ENCODE measurements around the gene FAM24A.

The FAM24A gene

DNA sequence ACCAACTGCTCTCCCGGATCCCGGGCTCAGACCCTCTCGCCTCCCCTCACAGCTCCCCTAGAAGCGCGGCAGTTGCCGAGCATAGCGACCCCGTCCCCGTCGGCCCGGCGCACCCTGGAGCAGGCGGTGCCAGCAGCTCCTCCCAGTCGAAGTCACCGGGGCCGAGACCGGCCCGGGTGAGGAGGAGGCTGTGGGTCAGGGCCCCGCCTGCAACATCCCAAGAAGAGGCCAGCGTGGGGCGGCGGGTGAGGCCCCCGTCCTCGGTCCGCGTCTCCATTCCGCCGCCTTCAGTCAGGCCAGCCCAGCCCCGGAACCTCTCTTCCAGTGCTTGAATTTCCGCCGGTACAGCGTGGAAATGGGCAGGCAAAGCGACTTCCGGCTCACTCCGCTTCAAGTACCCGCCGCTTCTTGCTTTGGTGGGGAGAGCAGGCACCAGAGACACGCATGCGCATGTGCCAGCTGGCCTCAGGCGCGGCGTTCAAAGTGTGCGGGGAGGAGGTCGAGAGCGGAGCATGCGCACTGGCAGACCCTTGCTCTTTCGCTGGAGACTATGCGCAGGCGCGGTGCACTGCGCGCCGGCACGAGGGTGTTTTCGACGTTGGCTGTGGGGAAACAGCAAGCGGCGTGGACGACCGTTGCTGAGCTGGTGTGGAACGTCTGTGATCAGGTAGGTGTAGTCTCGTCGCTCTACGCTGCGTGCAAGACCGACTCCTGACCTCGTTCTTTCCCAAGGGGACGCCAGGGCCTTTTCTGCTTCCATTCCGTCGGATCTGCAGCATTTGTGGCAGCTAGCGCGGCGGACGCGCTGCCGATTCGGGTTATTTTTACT is 43.7 kb downstream of the FAM24A start, which contains the start of gene C10orf88:
TSS of gene C10orf88 (minus strand) at position 326 of the 829 bp plus-strand sequence. CDS start at position 277, 49 bp downstream.
- TF ChIP-seq, protein P1, sequence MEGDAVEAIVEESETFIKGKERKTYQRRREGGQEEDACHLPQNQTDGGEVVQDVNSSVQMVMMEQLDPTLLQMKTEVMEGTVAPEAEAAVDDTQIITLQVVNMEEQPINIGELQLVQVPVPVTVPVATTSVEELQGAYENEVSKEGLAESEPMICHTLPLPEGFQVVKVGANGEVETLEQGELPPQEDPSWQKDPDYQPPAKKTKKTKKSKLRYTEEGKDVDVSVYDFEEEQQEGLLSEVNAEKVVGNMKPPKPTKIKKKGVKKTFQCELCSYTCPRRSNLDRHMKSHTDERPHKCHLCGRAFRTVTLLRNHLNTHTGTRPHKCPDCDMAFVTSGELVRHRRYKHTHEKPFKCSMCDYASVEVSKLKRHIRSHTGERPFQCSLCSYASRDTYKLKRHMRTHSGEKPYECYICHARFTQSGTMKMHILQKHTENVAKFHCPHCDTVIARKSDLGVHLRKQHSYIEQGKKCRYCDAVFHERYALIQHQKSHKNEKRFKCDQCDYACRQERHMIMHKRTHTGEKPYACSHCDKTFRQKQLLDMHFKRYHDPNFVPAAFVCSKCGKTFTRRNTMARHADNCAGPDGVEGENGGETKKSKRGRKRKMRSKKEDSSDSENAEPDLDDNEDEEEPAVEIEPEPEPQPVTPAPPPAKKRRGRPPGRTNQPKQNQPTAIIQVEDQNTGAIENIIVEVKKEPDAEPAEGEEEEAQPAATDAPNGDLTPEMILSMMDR (IDR thresholded peaks at IDR 0.05; ENCODE audit: unreplicated experiment in 3 of 3): no peak
- Mint-ChIP-seq H3K9me3 (peaks cover 10% of the 10 kb centered on the region), H3K27me3 (ENCODE audit: low read depth) (peaks cover 17% of the 10 kb centered on the region), H3K4me1 (peaks cover 22% of the 10 kb centered on the region), H3K27ac (peak within 1 kb of the TSS; percentile 41 to 89 (median 82)), H3K36me3 (ENCODE audit: low read depth) (peaks cover 13% of the 10 kb centered on the region), H3K4me3 (peak within 1 kb of the TSS; percentile 88 to 97 (median 93))

DNA sequence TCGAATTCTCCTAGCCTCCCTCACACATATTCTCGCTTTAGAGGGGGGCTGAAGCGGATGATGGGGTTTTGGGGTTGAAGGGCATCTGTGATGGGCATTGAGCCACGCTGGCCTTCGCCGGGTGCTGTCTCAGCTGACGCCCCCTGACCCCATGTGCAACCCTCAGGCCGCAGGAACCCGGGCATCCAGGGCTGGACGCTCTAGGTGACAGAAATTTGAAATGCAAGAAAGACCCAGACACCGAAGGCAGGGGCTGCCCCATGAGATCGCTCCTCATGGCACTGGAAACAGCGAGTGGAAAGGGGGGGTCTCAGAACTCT is 44.3 kb downstream of the FAM24A start:
- Mint-ChIP-seq H3K27me3 (ENCODE audit: low read depth) (peaks cover 17% of the 10 kb centered on the region), H3K4me3 (peak overlapping the region; percentile 88 to 97 (median 93)), H3K36me3 (ENCODE audit: low read depth) (peaks cover 13% of the 10 kb centered on the region), H3K4me1 (peaks cover 22% of the 10 kb centered on the region), H3K9me3 (peaks cover 10% of the 10 kb centered on the region), H3K27ac (no peak overlapping the region)
- TF ChIP-seq, protein P1 (IDR thresholded peaks at IDR 0.05; ENCODE audit: unreplicated experiment in 3 of 3): no peak

DNA sequence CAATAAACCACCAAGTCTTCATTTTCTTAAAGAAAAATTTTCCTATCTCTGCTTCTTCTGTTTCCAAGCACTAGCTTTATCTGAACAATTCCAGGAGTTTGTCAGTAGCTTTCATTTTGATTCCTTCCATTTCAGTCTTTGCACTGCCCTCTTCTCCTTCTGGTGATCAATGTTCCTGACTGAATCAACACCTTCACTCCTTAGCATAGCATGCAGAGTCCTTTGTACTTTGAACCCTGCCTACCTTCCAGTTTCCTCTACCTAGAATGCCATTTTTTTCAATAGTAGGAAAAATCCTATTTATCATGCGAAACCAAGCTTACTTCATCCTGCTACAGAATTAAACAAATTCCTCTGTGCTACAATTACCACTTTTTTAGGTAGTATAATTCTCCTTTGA is 45.5 kb downstream of the FAM24A start:
- TF ChIP-seq, protein P1 (IDR thresholded peaks at IDR 0.05; ENCODE audit: unreplicated experiment in 3 of 3): no peak
- Mint-ChIP-seq H3K4me1 (peaks cover 22% of the 10 kb centered on the region), H3K27me3 (ENCODE audit: low read depth) (peaks cover 17% of the 10 kb centered on the region), H3K27ac (no peak overlapping the region), H3K4me3 (peak overlapping the region in 2 of 3 experiments; percentile 39 to 43), H3K36me3 (ENCODE audit: low read depth) (peaks cover 13% of the 10 kb centered on the region), H3K9me3 (peaks cover 10% of the 10 kb centered on the region)

DNA sequence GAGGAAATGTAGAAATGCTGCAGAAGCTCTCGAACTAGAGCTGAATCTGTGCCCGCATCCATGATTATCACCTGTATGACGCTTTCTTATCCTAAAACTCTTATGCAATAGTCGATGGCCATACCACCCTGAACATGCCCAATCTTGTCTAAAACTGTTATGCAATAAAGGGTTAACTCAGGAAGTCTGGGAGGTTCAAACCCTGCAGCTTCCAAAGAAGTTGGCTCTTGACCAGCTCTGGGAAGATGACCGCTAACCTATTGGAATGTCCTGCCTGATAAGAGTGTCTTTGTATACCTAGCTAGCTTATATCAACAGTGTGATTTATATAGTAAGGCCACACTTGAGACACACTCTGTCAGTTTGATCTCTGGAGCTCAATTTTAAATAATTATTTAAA is 47.1 kb downstream of the FAM24A start:
- Mint-ChIP-seq H3K27ac (no peak overlapping the region), H3K27me3 (ENCODE audit: low read depth) (peaks cover 17% of the 10 kb centered on the region), H3K9me3 (peaks cover 10% of the 10 kb centered on the region), H3K4me1 (peaks cover 16% of the 10 kb centered on the region), H3K36me3 (ENCODE audit: low read depth) (peaks cover 10% of the 10 kb centered on the region), H3K4me3 (peak overlapping the region in 2 of 3 experiments; percentile 5 to 19)
- TF ChIP-seq, protein P1 (IDR thresholded peaks at IDR 0.05; ENCODE audit: unreplicated experiment in 3 of 3): no peak

DNA sequence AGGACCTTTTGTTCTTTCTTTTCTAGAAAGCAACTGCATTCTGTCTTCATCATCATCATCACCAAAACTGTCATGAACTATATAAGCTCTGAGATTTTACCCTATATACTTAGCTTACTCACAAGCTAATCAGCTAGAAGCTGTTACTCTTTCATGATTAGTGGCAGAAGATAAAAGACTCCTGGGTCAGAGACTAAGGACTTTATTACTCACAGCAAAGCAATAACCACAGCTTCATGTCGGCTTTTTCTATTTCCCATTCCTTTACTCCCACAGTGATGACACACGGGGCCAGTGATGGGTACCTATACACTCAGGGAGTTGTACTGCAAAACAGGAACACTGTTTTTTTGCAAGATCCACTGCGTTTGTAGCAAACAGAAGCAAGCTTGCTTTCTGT is 52.0 kb downstream of the FAM24A start:
- TF ChIP-seq, protein P1 (IDR thresholded peaks at IDR 0.05; ENCODE audit: unreplicated experiment in 3 of 3): no peak
- Mint-ChIP-seq H3K4me3 (no peak overlapping the region), H3K4me1 (no peaks in the 10 kb centered on the region), H3K36me3 (ENCODE audit: low read depth) (peaks cover 5% of the 10 kb centered on the region), H3K27ac (no peak overlapping the region), H3K9me3 (peaks cover 26% of the 10 kb centered on the region), H3K27me3 (ENCODE audit: low read depth) (no peaks in the 10 kb centered on the region)
